22Rv1 (cell line): ENCODE measurements around the gene PRDM16.

Source experiments
- ZFX ChIP-seq: fragments of 450-650 bp; IDR thresholded peaks from 2 replicates; pipeline ENCODE4 v1.6.1; 2017; ENCODE audit warnings: antibody characterized with exemption, borderline replicate concordance
- TF ChIP-seq, protein P1 (sequence below): fragments of 450-650 bp; IDR thresholded peaks from 2 replicates; pipeline ENCODE4 v1.5.1; 2017; ENCODE audit warnings: mild to moderate bottlenecking

DNA sequence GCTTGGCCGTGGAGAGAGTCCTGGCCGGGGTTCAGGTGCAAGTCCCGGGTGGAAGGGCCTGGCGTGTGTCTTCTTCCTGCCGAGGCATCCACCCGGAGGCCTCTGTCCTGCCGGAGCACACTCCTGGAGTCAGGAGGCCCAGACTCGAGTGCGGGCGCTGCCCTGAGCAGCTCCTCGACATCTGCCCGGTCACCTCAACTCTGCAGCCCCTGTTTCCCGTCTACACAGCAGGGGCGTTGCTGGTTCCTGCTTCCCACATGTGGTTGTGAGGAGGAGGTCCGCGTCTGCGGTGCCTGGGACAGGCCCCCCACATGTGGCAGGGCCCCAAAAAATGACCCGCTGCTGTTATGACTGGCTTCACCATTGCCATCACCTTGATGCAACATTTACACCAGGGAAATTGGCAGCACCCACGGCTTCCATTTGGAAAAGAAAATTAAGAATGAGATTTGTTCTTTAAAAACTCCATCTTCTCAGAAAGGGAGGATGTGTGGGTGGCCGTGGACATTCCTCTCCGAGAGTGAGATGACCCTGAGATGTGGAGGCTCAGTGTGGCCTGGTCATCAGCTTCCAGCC is 169.8 kb downstream of the PRDM16 start:
- TF ChIP-seq, protein P1, sequence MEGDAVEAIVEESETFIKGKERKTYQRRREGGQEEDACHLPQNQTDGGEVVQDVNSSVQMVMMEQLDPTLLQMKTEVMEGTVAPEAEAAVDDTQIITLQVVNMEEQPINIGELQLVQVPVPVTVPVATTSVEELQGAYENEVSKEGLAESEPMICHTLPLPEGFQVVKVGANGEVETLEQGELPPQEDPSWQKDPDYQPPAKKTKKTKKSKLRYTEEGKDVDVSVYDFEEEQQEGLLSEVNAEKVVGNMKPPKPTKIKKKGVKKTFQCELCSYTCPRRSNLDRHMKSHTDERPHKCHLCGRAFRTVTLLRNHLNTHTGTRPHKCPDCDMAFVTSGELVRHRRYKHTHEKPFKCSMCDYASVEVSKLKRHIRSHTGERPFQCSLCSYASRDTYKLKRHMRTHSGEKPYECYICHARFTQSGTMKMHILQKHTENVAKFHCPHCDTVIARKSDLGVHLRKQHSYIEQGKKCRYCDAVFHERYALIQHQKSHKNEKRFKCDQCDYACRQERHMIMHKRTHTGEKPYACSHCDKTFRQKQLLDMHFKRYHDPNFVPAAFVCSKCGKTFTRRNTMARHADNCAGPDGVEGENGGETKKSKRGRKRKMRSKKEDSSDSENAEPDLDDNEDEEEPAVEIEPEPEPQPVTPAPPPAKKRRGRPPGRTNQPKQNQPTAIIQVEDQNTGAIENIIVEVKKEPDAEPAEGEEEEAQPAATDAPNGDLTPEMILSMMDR = no peak
- no peak for TF ChIP-seq ZFX
